B cell (primary cell): Measurements from ENCODE around the gene RECQL. TPM values are rescaled to one million over a fixed set of nuclear protein-coding genes. Genes with fewer than 3 reads are reported as not detected.

ENCODE experiments used
- ATAC-seq: fragments of 200-7000 bp; cut with Tn5 transposase; one replicate; pipeline ENCODE4 v1.10.0; 2021; ENCODE audit warnings: low read depth, mild to moderate bottlenecking, moderate number of reproducible peaks, moderate library complexity
- CTCF ChIA-PET: fragments of 350-600 bp; sonication (Branson Sonifier 250); formaldehyde crosslinking; loops from one replicate; lab custom pipeline; 2021; ENCODE audit warnings: antibody characterized with exemption, inconsistent platforms; lab: Charles Lee
- POLR2A ChIA-PET: fragments of 350-600 bp; sonication (Branson Sonifier 250); formaldehyde crosslinking; loops from one replicate; lab custom pipeline; 2021; ENCODE audit warnings: antibody characterized with exemption; lab: Charles Lee
- DNase-seq: peaks from one replicate; pipeline ENCODE4 v3.0.0; 2013
- H2AFZ ChIP-seq: 2 replicates; pipeline ENCODE4 v1.6.1; 2012; ENCODE audit warnings: mild to moderate bottlenecking, low read depth, low read length; ENCODE audit not compliant: insufficient read depth, poor library complexity, severe bottlenecking
- H3K27ac ChIP-seq, 2 donors: 1 replicate in 1 of 2; 2 replicates in 1 of 2; pipeline ENCODE4 v1.5.1; 2012 to 2013; ENCODE audit warnings: low read length in 2 of 2, mild to moderate bottlenecking in 2 of 2, moderate library complexity in 1 of 2
- H3K27me3 ChIP-seq, 4 experiments: fragments of 200-600 bp in 1 of 4; sonication (generic) in 1 of 4; replicated peaks in 1 of 4; 1 replicate in 2 of 4; 2 replicates in 2 of 4; pipeline versions ENCODE4 v1.6.1 to v1.7.0; 2013 to 2016; ENCODE audit warnings: low read length in 3 of 4, mild to moderate bottlenecking in 2 of 4, mixed read lengths in 1 of 4, moderate library complexity in 1 of 4; ENCODE audit not compliant: insufficient read depth in 4 of 4, control insufficient read depth in 3 of 4; ENCODE audit errors: control extremely low read depth in 1 of 4
- H3K36me3 ChIP-seq, 2 experiments: replicated peaks in 1 of 2; 1 replicate in 1 of 2; 2 replicates in 1 of 2; pipeline versions ENCODE4 v1.6.1 to v1.7.1; 2013; ENCODE audit warnings: low read length in 1 of 2; ENCODE audit not compliant: insufficient read depth in 2 of 2, control insufficient read depth in 1 of 2; ENCODE audit errors: control extremely low read depth in 1 of 2, extremely low read depth in 1 of 2
- H3K4me1 ChIP-seq, 2 donors: fragments of 200-600 bp in 1 of 2; sonication (generic) in 1 of 2; 1 replicate in 1 of 2; 2 replicates in 1 of 2; pipeline versions ENCODE4 v1.5.1 to v1.6.1; 2013 to 2017; ENCODE audit warnings: low read length in 2 of 2; ENCODE audit not compliant: control insufficient read depth in 2 of 2, insufficient read depth in 2 of 2
- H3K4me2 ChIP-seq: replicated peaks from 2 replicates; pipeline ENCODE3; 2012; ENCODE audit warnings: mild to moderate bottlenecking, low read depth, low read length; ENCODE audit not compliant: poor library complexity, severe bottlenecking
- H3K4me3 ChIP-seq, 5 experiments: fragments of 200-600 bp in 1 of 5; sonication (generic) in 1 of 5; 1 replicate in 3 of 5; 2 replicates in 2 of 5; pipeline versions ENCODE4 v1.5.1 to v1.7.0; 2011 to 2016; ENCODE audit warnings: low read length in 4 of 5, mild to moderate bottlenecking in 4 of 5, low read depth in 2 of 5, control low read depth in 1 of 5, moderate library complexity in 1 of 5; ENCODE audit not compliant: insufficient read depth in 1 of 5; ENCODE audit errors: control extremely low read depth in 1 of 5, extremely low read depth in 1 of 5
- H3K79me2 ChIP-seq: fragments of 200-600 bp; sonication (generic); one replicate; pipeline ENCODE4 v1.6.0; 2016; ENCODE audit warnings: low read length; ENCODE audit not compliant: control insufficient read depth, insufficient read depth
- H3K9ac ChIP-seq: fragments of 200-600 bp; sonication (generic); 2 replicates; pipeline ENCODE4 v1.6.1; 2017; ENCODE audit warnings: mild to moderate bottlenecking, low read length, moderate library complexity
- H3K9me3 ChIP-seq, 3 donors: one replicate each; pipeline versions ENCODE4 v1.6.1 to v1.7.1; 2013; ENCODE audit warnings: low read length in 2 of 3; ENCODE audit not compliant: control insufficient read depth in 2 of 3, insufficient read depth in 1 of 3; ENCODE audit errors: control extremely low read depth in 1 of 3
- H4K20me1 ChIP-seq: 2 replicates; pipeline ENCODE4 v1.6.0; 2012; ENCODE audit warnings: mild to moderate bottlenecking, low read length; ENCODE audit not compliant: insufficient read depth, control insufficient read depth, poor library complexity, severe bottlenecking
- H3K27ac Mint-ChIP-seq: one replicate; pipeline ENCODE4 v1.8.0; 2021; ENCODE audit warnings: mixed read lengths
- H3K27me3 Mint-ChIP-seq: one replicate; pipeline ENCODE4 v1.8.0; 2021; ENCODE audit warnings: mixed read lengths
- H3K4me1 Mint-ChIP-seq: one replicate; pipeline ENCODE4 v1.8.0; 2021; ENCODE audit warnings: mixed read lengths
- H3K4me3 Mint-ChIP-seq: one replicate; pipeline ENCODE4 v1.8.0; 2021; ENCODE audit warnings: mixed read lengths
- H3K9me3 Mint-ChIP-seq: one replicate; pipeline ENCODE4 v1.8.0; 2022; ENCODE audit warnings: mixed read lengths; ENCODE audit not compliant: insufficient read depth
- EZH2 ChIP-seq: IDR thresholded peaks from 2 replicates; pipeline ENCODE4 v1.6.1; 2012; ENCODE audit warnings: borderline replicate concordance, low read depth, mild to moderate bottlenecking, moderate library complexity, low read length; ENCODE audit not compliant: insufficient read depth, poor library complexity, severe bottlenecking
- WGBS: methylation state at CpG from one replicate; pipeline ENCODE4 v1.1.5; 2013; ENCODE audit warnings: missing lambda C conversion rate; ENCODE audit not compliant: insufficient coverage; 5-methylcytosine and 5-hydroxymethylcytosine counted together
- intact Hi-C: fragments of 100-400 bp; cut with micrococcal nuclease; formaldehyde crosslinking; loops from one replicate; pipeline ENCODE4 v1.10.0; 2022
- polyA plus RNA-seq: library from polyadenylated mRNA; depleted of rRNA; stranded (reverse); fragments of >200 nt; gene quantifications from 2 replicates; pipeline ENCODE4 v1.2.3, GENCODE V29; 2012
- total RNA-seq, 2 donors: library from RNA; stranded (reverse); fragments of 120-200 nt in 1 of 2; gene quantifications; 1 replicate in 1 of 2; 2 replicates in 1 of 2; pipeline versions ENCODE4 v1.2.3 to v1.2.4, GENCODE V29; 2013 to 2022
- TF ChIP-seq, protein P1 (sequence below): fragments of 200-600 bp; IDR thresholded peaks from one replicate; pipeline ENCODE4 v1.8.0; 2022; ENCODE audit warnings: antibody characterized with exemption, mild to moderate bottlenecking

Gene RECQL
- total and polyA plus RNA-seq, 2 donors (not counting 1 experiment from before 2014, with no cell fraction given) = 13.9 to 54.8 TPM

DNA sequence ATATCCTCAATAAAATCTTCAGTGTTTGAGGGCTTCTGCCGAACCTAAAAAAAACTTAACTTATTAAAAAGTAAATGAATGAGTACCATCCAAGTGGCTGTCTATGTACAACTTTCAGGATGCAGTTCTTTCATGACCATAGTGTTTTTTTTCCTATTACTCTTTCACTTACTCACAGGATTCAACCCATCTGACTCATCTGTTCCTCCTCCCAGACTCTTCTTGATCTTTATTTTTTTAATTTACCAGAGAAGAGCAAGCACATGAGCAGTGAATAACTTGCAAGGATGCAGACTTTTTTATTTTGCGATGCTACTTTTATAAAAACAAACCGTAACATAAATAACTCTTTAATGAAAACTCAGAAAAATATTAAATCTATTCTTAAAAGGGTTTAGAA lies 24.5 kb downstream of the RECQL start:
- DNase-seq (no peak), ATAC-seq (no peak)
- H3K9me3 ChIP-seq = no peaks in the 10 kb centered on the region
- H3K27ac Mint-ChIP-seq = no peak overlapping the region
- intact Hi-C loops = no loop called here
- no CpG with 5 or more reads among the region's 3 CpGs for WGBS
- H3K4me3 Mint-ChIP-seq = no peak overlapping the region
- no peaks in the 10 kb centered on the region for H3K4me1 ChIP-seq
- no peaks in the 10 kb centered on the region for H3K4me1 Mint-ChIP-seq
- H3K27ac ChIP-seq = no peak overlapping the region
- no peaks in the 10 kb centered on the region for H3K79me2 ChIP-seq
- no peaks in the 10 kb centered on the region for H4K20me1 ChIP-seq
- no peaks in the 10 kb centered on the region for H3K27me3 ChIP-seq
- no peak overlapping the region for H2AFZ ChIP-seq
- CTCF ChIA-PET = no interaction called here
- no peak for TF ChIP-seq EZH2
- TF ChIP-seq, protein P1, sequence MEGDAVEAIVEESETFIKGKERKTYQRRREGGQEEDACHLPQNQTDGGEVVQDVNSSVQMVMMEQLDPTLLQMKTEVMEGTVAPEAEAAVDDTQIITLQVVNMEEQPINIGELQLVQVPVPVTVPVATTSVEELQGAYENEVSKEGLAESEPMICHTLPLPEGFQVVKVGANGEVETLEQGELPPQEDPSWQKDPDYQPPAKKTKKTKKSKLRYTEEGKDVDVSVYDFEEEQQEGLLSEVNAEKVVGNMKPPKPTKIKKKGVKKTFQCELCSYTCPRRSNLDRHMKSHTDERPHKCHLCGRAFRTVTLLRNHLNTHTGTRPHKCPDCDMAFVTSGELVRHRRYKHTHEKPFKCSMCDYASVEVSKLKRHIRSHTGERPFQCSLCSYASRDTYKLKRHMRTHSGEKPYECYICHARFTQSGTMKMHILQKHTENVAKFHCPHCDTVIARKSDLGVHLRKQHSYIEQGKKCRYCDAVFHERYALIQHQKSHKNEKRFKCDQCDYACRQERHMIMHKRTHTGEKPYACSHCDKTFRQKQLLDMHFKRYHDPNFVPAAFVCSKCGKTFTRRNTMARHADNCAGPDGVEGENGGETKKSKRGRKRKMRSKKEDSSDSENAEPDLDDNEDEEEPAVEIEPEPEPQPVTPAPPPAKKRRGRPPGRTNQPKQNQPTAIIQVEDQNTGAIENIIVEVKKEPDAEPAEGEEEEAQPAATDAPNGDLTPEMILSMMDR = no peak
- H3K9me3 Mint-ChIP-seq = no peaks in the 10 kb centered on the region
- no peak overlapping the region for H3K9ac ChIP-seq
- no peak overlapping the region for H3K4me2 ChIP-seq
- POLR2A ChIA-PET = no interaction called here
- no peak overlapping the region for H3K4me3 ChIP-seq
- H3K36me3 ChIP-seq = peaks cover 3 to 83% of the 10 kb centered on the region in 2 experiments
- no peaks in the 10 kb centered on the region for H3K27me3 Mint-ChIP-seq

DNA sequence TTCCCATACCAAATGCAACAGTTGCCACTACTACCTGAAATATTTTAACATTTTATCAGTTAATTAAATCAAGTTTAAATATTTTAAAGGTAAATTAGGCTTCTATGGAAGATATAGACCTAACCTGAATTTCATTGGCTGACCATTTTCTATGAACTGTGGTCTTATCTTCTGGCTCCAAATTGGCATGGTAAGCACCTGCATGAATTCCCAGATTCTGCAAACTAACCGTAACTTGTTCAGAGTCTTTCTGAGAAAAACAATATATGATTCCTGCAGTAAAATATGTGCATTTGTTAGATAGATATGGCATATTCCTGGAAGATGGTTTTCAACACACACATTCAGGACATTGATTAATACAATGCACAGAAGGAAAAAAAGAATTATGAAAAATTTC lies 25.9 kb downstream of the RECQL start:
- Histone ChIP-seq H3K4me2 (no peak overlapping the region), H3K9ac (no peak overlapping the region), H2AFZ (no peak overlapping the region), H3K36me3 (peaks cover 3 to 83% of the 10 kb centered on the region in 2 experiments), H3K9me3 (no peaks in the 10 kb centered on the region), H3K27ac (no peak overlapping the region), H3K79me2 (no peaks in the 10 kb centered on the region), H3K4me1 (no peaks in the 10 kb centered on the region), H3K27me3 (no peaks in the 10 kb centered on the region), H3K4me3 (no peak overlapping the region), H4K20me1 (no peaks in the 10 kb centered on the region)
- intact Hi-C loops = no loop called here
- H3K4me1 Mint-ChIP-seq = no peaks in the 10 kb centered on the region
- ChIA-PET CTCF (no interaction called here), POLR2A (no interaction called here)
- H3K27me3 Mint-ChIP-seq = no peaks in the 10 kb centered on the region
- no peaks in the 10 kb centered on the region for H3K9me3 Mint-ChIP-seq
- TF ChIP-seq, protein P1 = no peak
- TF ChIP-seq EZH2 = no peak
- DNase-seq (no peak), ATAC-seq (no peak)
- no peak overlapping the region for H3K27ac Mint-ChIP-seq
- WGBS = no CpG with 5 or more reads among the region's 1 CpG
- H3K4me3 Mint-ChIP-seq = no peak overlapping the region
